Effector CD4-positive, alpha-beta T cell (primary cell): ENCODE results near the gene HIRA.
A peak's percentile ranks its signal among the peaks of the same experiment; 100 is the strongest.

Experiments used
- DNase-seq: peaks from one replicate; pipeline ENCODE4 v3.0.0-alpha.2; 2020
- total RNA-seq: gene quantifications from one replicate; lab custom pipeline; 2026; lab: John Stamatoyannopoulos, UW

Gene HIRA
- total RNA-seq = 9.0 reads per million, percentile 30 among the genes with 10 or more reads in this experiment

- peak; percentile 78 for DNase-seq
Observed at GRCh38 chr22:19431649-19432132, at the start of gene HIRA. HIRA (minus strand) TSS chr22:19431733; CDS start chr22:19431476, 257 bp downstream.

GRCh38 chr22:19480789-19481188, 49.3 kb upstream of the HIRA start:
- no peak for DNase-seq

GRCh38 chr22:19480173-19480568, 48.6 kb upstream of the HIRA start:
- DNase-seq = no peak

GRCh38 chr22:19479355-19480172, 48.0 kb upstream of the HIRA start, which contains the start of gene CDC45:
CDC45 (plus strand) TSS chr22:19479920; CDS start chr22:19479969, 49 bp downstream.
- DNase-seq = peak; percentile 91

GRCh38 chr22:19478901-19479354, 47.4 kb upstream of the HIRA start, which contains the start of gene UFD1:
UFD1 (minus strand) TSS chr22:19479193; CDS start chr22:19479085, 108 bp downstream.
- DNase-seq = peak; percentile 74

- DNase-seq = peak; percentile 12
Observed at GRCh38 chr22:19478045-19478900, 46.7 kb upstream of the HIRA start.

GRCh38 chr22:19477321-19478044, 46.0 kb upstream of the HIRA start:
- DNase-seq = no peak

GRCh38 chr22:19476023-19476422, 44.5 kb upstream of the HIRA start:
- no peak for DNase-seq

- no peak for DNase-seq
Observed at GRCh38 chr22:19473578-19473977, 42.0 kb upstream of the HIRA start.

- DNase-seq = no peak
Observed at GRCh38 chr22:19472233-19472632, 40.7 kb upstream of the HIRA start.

- no peak for DNase-seq
Observed at GRCh38 chr22:19471572-19471971, 40.0 kb upstream of the HIRA start.

GRCh38 chr22:19470010-19470409, 38.5 kb upstream of the HIRA start:
- no peak for DNase-seq

- DNase-seq = no peak
Observed at GRCh38 chr22:19469421-19469820, 37.9 kb upstream of the HIRA start.

- DNase-seq = no peak
Observed at GRCh38 chr22:19467912-19468311, 36.4 kb upstream of the HIRA start.

GRCh38 chr22:19466848-19467752, 35.6 kb upstream of the HIRA start:
- no peak for DNase-seq

- no peak for DNase-seq
Observed at GRCh38 chr22:19466126-19466716, 34.7 kb upstream of the HIRA start.

GRCh38 chr22:19464975-19465374, 33.4 kb upstream of the HIRA start:
- no peak for DNase-seq

GRCh38 chr22:19464546-19464945, 33.0 kb upstream of the HIRA start:
- DNase-seq = no peak

- no peak for DNase-seq
Observed at GRCh38 chr22:19463491-19464469, 32.2 kb upstream of the HIRA start.

GRCh38 chr22:19463008-19463407, 31.5 kb upstream of the HIRA start:
- DNase-seq = no peak
